Thyroid gland (tissue), 4 donors: ENCODE results near the gene MEGF6. TPM values are rescaled to one million over a fixed set of nuclear protein-coding genes. Genes with fewer than 3 reads are reported as not detected.

ENCODE experiments used
- DNase-seq, 2 donors: peaks; one replicate each; pipeline ENCODE4 v3.0.0-alpha.2; 2019
- H3K27ac ChIP-seq, 3 donors: fragments of 200-600 bp; sonication (generic); 1 replicate in 2 of 3; 2 replicates in 1 of 3; pipeline ENCODE4 v1.5.1; 2016 to 2019; ENCODE audit warnings: mild to moderate bottlenecking in 1 of 3, moderate library complexity in 1 of 3
- H3K27me3 ChIP-seq: fragments of 200-600 bp; sonication (generic); one replicate; pipeline ENCODE4 v1.5.1; 2019
- H3K36me3 ChIP-seq, 2 donors: fragments of 200-600 bp; sonication (generic); one replicate each; pipeline ENCODE4 v1.5.1; 2016 to 2019
- H3K4me1 ChIP-seq, 2 donors: fragments of 200-600 bp; sonication (generic); one replicate each; pipeline ENCODE4 v1.5.1; 2017 to 2019
- H3K4me3 ChIP-seq, 3 donors: fragments of 200-600 bp; sonication (generic); replicated peaks in 1 of 3; 1 replicate in 2 of 3; 2 replicates in 1 of 3; pipeline ENCODE4 v1.5.1; 2016; ENCODE audit warnings: mild to moderate bottlenecking in 1 of 3
- H3K9me3 ChIP-seq: fragments of 200-600 bp; sonication (generic); one replicate; pipeline ENCODE4 v1.5.1; 2017
- POLR2A ChIP-seq, 2 donors: fragments of 450-650 bp; IDR thresholded peaks; one replicate each; pipeline ENCODE4 v1.6.1; 2017; ENCODE audit warnings: antibody characterized with exemption in 2 of 2, mild to moderate bottlenecking in 2 of 2, moderate library complexity in 1 of 2
- WGBS, 2 donors: methylation state at CpG; one replicate each; pipeline ENCODE4 v1.1.5; 2017; 5-methylcytosine and 5-hydroxymethylcytosine counted together
- intact Hi-C: fragments of 100-400 bp; cut with DNase I; formaldehyde crosslinking; loops from one replicate; pipeline ENCODE4 v1.15.1; 2023
- total RNA-seq, 4 donors: library from RNA; depleted of rRNA; stranded (reverse); fragments of >200 nt; gene quantifications; one replicate each; pipeline ENCODE4 v1.2.3, GENCODE V29; 2016
- TF ChIP-seq, protein P1 (sequence below), 6 experiments: fragments of 200-600 bp in 3 of 6; fragments of 450-650 bp in 3 of 6; sonication (generic) in 3 of 6; IDR thresholded peaks; one replicate each; pipeline ENCODE4 v1.5.1; 2016 to 2019; ENCODE audit warnings: antibody characterized with exemption in 6 of 6, mild to moderate bottlenecking in 2 of 6, inconsistent platforms in 1 of 6, moderate library complexity in 1 of 6

MEGF6 gene
- total RNA-seq, 4 donors from 2014 or later, result 9.4 to 25.8 (median 21.8) TPM

DNA sequence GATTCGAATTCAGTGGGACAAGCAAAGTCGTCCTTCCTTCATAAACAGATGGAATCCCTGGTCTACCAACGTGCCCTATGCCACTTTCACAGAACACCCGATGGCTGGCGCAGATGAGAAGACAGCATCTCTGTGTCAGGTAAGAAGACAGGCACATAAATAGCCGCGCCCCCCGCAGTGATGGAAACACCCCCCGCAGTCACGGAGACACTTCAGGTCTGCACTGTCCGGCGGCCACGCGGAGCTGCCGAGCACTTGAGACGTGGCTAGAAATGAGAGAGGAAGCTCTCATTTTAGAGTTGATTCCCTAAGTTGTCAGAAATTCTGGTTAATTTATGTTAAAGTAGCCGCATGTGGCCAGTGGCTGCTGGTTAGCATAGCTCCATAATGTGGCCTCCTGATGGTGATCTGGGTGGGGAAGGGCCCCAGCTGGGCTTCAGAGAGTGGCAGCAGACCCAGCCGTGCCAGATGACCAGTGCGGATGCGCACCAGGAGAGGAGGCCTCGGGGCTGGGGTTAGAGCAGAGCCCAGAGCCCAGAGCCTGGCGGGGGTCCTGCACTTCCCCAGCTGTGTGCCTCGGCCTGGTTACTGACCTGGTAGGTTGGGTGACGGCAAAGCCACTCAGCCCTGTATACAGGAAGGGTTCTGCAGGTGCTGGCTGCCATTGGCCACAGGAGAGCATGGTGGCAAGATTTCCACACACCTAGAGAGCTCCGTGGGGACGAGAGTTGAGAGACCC, 16.4 kb upstream of the MEGF6 start:
- no peak for DNase-seq
- peaks cover 19 to 20% of the 10 kb centered on the region in 2 donors for H3K4me1 ChIP-seq
- intact Hi-C loops, result no loop called here
- H3K27ac ChIP-seq, result no peak overlapping the region
- no peaks in the 10 kb centered on the region for H3K9me3 ChIP-seq
- WGBS, 2 donors, result 94 to 95% methylated on average over 21 to 26 of the region's 26 CpGs
- TF ChIP-seq POLR2A (IDR thresholded peaks at IDR 0.05), result no peak
- TF ChIP-seq, protein P1, sequence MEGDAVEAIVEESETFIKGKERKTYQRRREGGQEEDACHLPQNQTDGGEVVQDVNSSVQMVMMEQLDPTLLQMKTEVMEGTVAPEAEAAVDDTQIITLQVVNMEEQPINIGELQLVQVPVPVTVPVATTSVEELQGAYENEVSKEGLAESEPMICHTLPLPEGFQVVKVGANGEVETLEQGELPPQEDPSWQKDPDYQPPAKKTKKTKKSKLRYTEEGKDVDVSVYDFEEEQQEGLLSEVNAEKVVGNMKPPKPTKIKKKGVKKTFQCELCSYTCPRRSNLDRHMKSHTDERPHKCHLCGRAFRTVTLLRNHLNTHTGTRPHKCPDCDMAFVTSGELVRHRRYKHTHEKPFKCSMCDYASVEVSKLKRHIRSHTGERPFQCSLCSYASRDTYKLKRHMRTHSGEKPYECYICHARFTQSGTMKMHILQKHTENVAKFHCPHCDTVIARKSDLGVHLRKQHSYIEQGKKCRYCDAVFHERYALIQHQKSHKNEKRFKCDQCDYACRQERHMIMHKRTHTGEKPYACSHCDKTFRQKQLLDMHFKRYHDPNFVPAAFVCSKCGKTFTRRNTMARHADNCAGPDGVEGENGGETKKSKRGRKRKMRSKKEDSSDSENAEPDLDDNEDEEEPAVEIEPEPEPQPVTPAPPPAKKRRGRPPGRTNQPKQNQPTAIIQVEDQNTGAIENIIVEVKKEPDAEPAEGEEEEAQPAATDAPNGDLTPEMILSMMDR (IDR thresholded peaks at IDR 0.05), result no peak
- no peak overlapping the region for H3K4me3 ChIP-seq
- H3K27me3 ChIP-seq, result no peaks in the 10 kb centered on the region
- H3K36me3 ChIP-seq, result peaks cover 21 to 30% of the 10 kb centered on the region in 2 donors

DNA sequence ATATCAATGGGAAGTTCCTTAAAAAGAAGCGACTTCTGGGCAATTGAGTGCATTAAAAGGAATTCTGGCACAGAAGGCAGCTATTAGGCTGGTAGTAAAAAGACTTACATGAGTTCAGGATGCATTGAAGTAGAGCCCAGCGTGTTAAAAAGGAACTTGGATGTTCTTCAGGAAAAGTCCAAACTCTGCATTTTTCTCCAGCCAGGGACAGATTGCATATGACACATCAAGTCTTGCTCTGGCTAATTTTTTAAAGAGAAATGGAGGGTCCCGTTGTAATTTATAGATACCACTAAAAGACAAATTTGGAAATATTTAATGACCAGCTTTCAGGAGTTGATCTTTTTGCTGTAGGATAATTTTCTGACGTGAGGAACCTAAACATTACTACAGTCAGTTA, 14.7 kb upstream of the MEGF6 start:
- 84 to 87% methylated on average over 4 of the region's 4 CpGs for WGBS, 2 donors
- Histone ChIP-seq H3K27ac (no peak overlapping the region), H3K9me3 (no peaks in the 10 kb centered on the region), H3K4me1 (peaks cover 19 to 20% of the 10 kb centered on the region in 2 donors), H3K27me3 (no peaks in the 10 kb centered on the region), H3K4me3 (no peak overlapping the region), H3K36me3 (peaks cover 21 to 30% of the 10 kb centered on the region in 2 donors)
- intact Hi-C loops, result no loop called here
- DNase-seq, result no peak
- TF ChIP-seq POLR2A (IDR thresholded peaks at IDR 0.05), result no peak
- TF ChIP-seq, protein P1 (IDR thresholded peaks at IDR 0.05), result no peak

DNA sequence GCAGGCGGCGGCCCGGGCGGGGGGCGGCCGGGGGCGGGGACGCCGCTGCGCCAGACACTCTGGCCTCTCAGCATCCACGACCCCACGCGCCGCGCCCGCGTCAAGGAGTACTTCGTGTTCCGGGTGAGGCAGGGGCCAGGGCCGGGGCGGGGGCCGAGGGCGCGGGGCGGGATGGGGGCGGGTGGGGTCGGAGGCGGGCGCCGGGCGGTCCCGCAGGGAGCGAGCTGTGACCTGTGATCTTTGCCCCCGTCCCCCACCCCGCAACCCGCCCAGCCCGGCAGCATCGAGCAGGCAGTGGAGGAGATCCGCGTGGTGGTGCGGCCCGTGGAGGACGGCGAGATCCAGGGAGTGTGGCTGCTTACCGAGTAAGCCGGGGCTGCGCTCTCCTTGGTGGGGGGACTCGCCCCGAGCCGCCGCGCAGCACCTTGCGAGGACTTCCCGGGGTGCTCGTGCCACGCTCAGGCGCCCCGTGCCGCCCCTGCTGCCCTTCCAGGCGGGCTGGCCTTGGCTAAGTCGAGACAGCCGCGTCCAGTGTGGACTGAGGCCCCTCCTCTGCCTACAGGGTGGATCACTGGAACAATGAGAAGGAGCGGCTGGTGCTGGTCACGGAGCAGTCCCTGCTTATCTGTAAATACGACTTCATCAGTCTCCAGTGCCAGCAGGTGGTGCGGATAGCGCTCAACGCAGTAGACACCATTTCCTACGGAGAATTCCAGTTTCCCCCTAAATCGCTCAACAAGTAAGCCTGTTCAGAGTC, 14.0 kb upstream of the MEGF6 start:
- H3K36me3 ChIP-seq, result peaks cover 21 to 30% of the 10 kb centered on the region in 2 donors
- H3K4me3 ChIP-seq, result peak overlapping the region; percentile 19 to 97 (median 37)
- no peaks in the 10 kb centered on the region for H3K27me3 ChIP-seq
- peak overlapping the region in 2 of 3 donors; percentile 49 to 66 for H3K27ac ChIP-seq
- peaks cover 20 to 26% of the 10 kb centered on the region in 2 donors for H3K4me1 ChIP-seq
- WGBS, 2 donors, result 18 to 36% methylated on average over 6 to 13 of the region's 71 CpGs
- peak; percentile 31 to 33 for DNase-seq
- intact Hi-C loops, result no loop called here
- H3K9me3 ChIP-seq, result no peaks in the 10 kb centered on the region
- TF ChIP-seq, protein P1 (IDR thresholded peaks at IDR 0.05), result no peak
- TF ChIP-seq POLR2A (IDR thresholded peaks at IDR 0.05), result no peak

DNA sequence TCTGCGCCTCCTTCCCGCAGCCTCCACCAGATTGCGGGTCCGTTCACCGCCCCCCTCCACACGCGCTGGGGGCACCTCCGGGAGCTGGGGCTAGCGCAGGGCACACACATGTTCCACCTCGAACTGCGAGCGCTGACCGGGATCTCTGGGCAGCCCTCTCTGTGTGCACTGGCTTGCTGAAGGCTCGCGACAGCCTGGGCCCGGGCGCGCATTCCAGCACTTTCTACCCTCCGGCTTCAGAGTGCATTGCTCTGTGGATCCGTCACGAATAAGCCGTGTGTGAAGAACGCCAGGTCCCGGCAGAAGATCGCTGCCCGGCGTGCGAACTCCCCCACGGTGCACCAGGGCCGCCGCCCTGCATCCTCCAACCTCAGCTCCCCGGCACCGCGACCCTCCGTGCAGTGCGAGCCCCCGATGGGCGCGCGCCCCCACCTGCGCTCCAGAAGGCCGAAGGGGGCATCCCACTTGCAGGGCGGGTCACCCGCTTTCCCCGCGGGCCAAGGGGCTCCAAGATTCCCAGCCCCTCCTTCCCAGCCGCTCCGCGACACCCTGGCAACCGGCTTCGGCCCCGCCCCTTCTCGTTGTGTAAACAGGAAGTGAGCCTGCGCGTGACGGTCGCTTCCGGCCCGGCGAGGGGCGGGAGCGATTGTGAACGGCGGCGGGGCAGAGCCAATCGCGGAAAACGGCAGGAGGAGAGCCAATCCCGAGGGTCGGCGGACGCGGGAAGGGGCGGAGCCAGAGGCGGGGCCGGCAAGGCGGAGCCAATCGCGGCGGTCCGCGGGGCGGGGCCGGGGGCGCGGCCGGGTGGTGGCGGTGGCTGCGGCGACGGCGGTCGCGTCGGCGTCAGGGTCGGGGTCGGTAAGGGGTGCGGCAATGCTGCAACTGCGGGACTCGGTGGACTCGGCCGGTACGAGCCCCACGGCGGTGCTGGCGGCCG, 13.2 kb upstream of the MEGF6 start, which contains the start of gene TPRG1L:
Gene TPRG1L, plus strand, starts transcription at position 816 of the 937 bp plus-strand sequence. Its CDS starts 58 bp downstream, at position 874.
- no peaks in the 10 kb centered on the region for H3K9me3 ChIP-seq
- H3K36me3 ChIP-seq, result peaks cover 17 to 21% of the 10 kb centered on the region in 2 donors
- H3K27ac ChIP-seq, result peak within 1 kb of the TSS in 2 of 3 donors; percentile 58 to 66
- TF ChIP-seq POLR2A (IDR thresholded peaks at IDR 0.05), result peak in 1 of 2 donors; percentile 80
- TF ChIP-seq, protein P1 (IDR thresholded peaks at IDR 0.05), result no peak
- H3K27me3 ChIP-seq, result no peaks in the 10 kb centered on the region
- H3K4me3 ChIP-seq, result peak within 1 kb of the TSS; percentile 75 to 97 (median 94)
- DNase-seq, result peak; percentile 98 to 99
- intact Hi-C loops, result loop anchor here (5.0 kb wide), 1 partner anchor 172 kb away; the partner anchor contains the start of gene ARHGEF16
- WGBS, 2 donors, result 3 to 4% methylated on average over 4 to 36 of the region's 108 CpGs
- H3K4me1 ChIP-seq, result peaks cover 20 to 28% of the 10 kb centered on the region in 2 donors
